Hepatocyte (in vitro differentiated cells): ENCODE data around the gene MMP15. TPM values are rescaled to one million over a fixed set of nuclear protein-coding genes. Genes with fewer than 3 reads are reported as not detected.

Source experiments
- DNase-seq: peaks from one replicate; pipeline ENCODE4 v3.0.0-alpha.2; 2016; ENCODE audit warnings: low spot score
- H2AFZ ChIP-seq: fragments of 200-600 bp; sonication (generic); 2 replicates; pipeline ENCODE4 v1.6.0; 2016; ENCODE audit warnings: antibody characterized with exemption, mild to moderate bottlenecking
- H3K27ac ChIP-seq: fragments of 200-600 bp; sonication (generic); 2 replicates; pipeline ENCODE4 v1.5.1; 2016; ENCODE audit warnings: mild to moderate bottlenecking
- H3K27me3 ChIP-seq: fragments of 200-600 bp; sonication (generic); 2 replicates; pipeline ENCODE4 v1.6.1; 2016
- H3K36me3 ChIP-seq: fragments of 200-600 bp; sonication (generic); replicated peaks from 2 replicates; pipeline ENCODE4 v1.5.1; 2016; ENCODE audit warnings: low read depth; ENCODE audit not compliant: insufficient read depth
- H3K4me1 ChIP-seq: fragments of 200-600 bp; sonication (generic); 2 replicates; pipeline ENCODE4 v1.5.1; 2016; ENCODE audit warnings: mild to moderate bottlenecking, moderate library complexity; ENCODE audit not compliant: insufficient read depth
- H3K4me2 ChIP-seq: fragments of 200-600 bp; sonication (generic); 2 replicates; pipeline ENCODE4 v1.6.0; 2016
- H3K4me3 ChIP-seq: fragments of 200-600 bp; sonication (generic); 2 replicates; pipeline ENCODE4 v1.5.1; 2016; ENCODE audit warnings: mild to moderate bottlenecking
- H3K79me2 ChIP-seq: fragments of 200-600 bp; sonication (generic); 2 replicates; pipeline ENCODE4 v1.6.0; 2017; ENCODE audit warnings: mild to moderate bottlenecking
- H3K9me2 ChIP-seq: fragments of 200-600 bp; sonication (generic); replicated peaks from 2 replicates; pipeline ENCODE4 v1.6.0; 2017; ENCODE audit warnings: mild to moderate bottlenecking; ENCODE audit not compliant: insufficient read depth
- H3K9me3 ChIP-seq: fragments of 200-600 bp; sonication (generic); 2 replicates; pipeline ENCODE4 v1.5.1; 2016; ENCODE audit warnings: low read depth, mild to moderate bottlenecking
- H4K20me1 ChIP-seq: fragments of 200-600 bp; sonication (generic); 2 replicates; pipeline ENCODE4 v1.6.0; 2016; ENCODE audit warnings: mild to moderate bottlenecking; ENCODE audit not compliant: insufficient read depth, poor library complexity, severe bottlenecking
- CTCF ChIP-seq: fragments of 200-600 bp; sonication (generic); IDR thresholded peaks from 2 replicates; pipeline ENCODE4 v1.5.1; 2016; ENCODE audit warnings: antibody characterized with exemption, mild to moderate bottlenecking; ENCODE audit not compliant: poor library complexity
- EZH2 ChIP-seq: fragments of 200-600 bp; sonication (generic); IDR thresholded peaks from 2 replicates; pipeline ENCODE4 v1.6.1; 2016; ENCODE audit warnings: antibody characterized with exemption, mild to moderate bottlenecking, borderline replicate concordance
- EZH2phosphoT487 ChIP-seq: fragments of 200-600 bp; sonication (generic); IDR thresholded peaks from one replicate; pipeline ENCODE4 v1.6.1; 2018; ENCODE audit warnings: antibody characterized with exemption, mild to moderate bottlenecking, low read depth, moderate library complexity; ENCODE audit not compliant: unreplicated experiment, severe bottlenecking
- WGBS: methylation state at CpG from one replicate; pipeline ENCODE4 v1.1.6; 2016; ENCODE audit warnings: low lambda C conversion rate; ENCODE audit errors: missing lambda C conversion rate; 5-methylcytosine and 5-hydroxymethylcytosine counted together
- polyA plus RNA-seq: library from polyadenylated mRNA; unstranded; fragments of >200 nt; fragmentation: Nextera tagmentation; extraction: Ambion mirVana; gene quantifications from 2 replicates; pipeline ENCODE4 v1.2.1, GENCODE V29; 2016
- total RNA-seq: library from RNA; depleted of rRNA; stranded (reverse); fragments of >200 nt; gene quantifications from 2 replicates; pipeline ENCODE4 v1.2.3, GENCODE V29; 2014

MMP15 gene
- total and polyA plus RNA-seq, 2 experiments from 2014 or later: 39.0 to 56.1 TPM

DNA sequence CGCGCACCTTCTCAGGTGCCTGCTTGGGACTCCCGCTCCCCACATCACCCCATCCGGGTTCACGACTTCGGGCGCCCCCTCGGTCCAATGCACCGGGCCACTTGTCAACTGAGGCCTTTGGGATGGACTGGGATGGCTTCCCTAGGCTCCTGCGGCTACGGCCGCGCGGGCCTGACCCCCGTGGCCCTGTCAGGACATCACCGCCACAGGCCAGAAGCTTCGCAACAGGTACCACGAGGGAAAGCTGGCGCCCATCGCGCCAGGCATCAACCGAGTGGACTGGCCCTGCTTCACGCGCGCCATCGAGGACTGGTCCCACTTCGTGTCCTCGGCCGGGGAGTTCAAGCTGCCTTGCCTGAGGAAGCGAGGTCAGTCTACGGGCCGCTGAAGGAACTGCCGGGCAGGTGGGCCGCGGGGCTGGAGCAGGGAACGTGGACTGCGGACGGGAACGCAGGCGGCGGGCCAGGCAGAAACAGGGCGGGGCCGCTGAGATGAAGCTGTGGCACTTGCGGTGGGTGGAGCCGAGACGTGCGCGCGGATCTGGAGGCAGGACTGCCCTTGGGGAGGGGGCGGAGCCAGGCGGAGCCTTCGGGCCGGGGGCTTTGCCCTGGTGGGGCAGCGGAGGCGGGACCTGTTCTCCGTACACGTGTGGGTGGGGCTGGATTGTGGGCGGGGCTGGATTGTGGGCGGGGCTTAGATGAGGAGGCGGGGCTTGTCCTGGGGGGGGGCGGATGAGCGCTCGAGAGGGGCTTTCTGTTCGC, 40.9 kb upstream of the MMP15 start:
- Histone ChIP-seq H3K4me3 (peak overlapping the region; percentile 60), H2AFZ (peak overlapping the region; percentile 87), H3K36me3 (no peaks in the 10 kb centered on the region), H3K27ac (no peak overlapping the region), H3K79me2 (no peaks in the 10 kb centered on the region), H3K4me1 (peaks cover 11% of the 10 kb centered on the region), H3K9me2 (no peaks in the 10 kb centered on the region), H4K20me1 (no peaks in the 10 kb centered on the region), H3K4me2 (peak overlapping the region; percentile 93), H3K27me3 (no peaks in the 10 kb centered on the region), H3K9me3 (no peaks in the 10 kb centered on the region)
- TF ChIP-seq CTCF: no peak
- no peak for TF ChIP-seq EZH2phosphoT487
- no peak for TF ChIP-seq EZH2
- WGBS: 17% methylated on average over 48 of the region's 64 CpGs
- peak; percentile 94 for DNase-seq

GRCh38 chr16:57985204-57986181, 40.1 kb upstream of the MMP15 start:
- peak overlapping the region; percentile 60 for H3K4me3 ChIP-seq
- no peaks in the 10 kb centered on the region for H3K27me3 ChIP-seq
- no peaks in the 10 kb centered on the region for H3K9me2 ChIP-seq
- no peaks in the 10 kb centered on the region for H4K20me1 ChIP-seq
- H3K36me3 ChIP-seq: no peaks in the 10 kb centered on the region
- H3K9me3 ChIP-seq: no peaks in the 10 kb centered on the region
- peaks cover 11% of the 10 kb centered on the region for H3K4me1 ChIP-seq
- no peak for TF ChIP-seq EZH2
- TF ChIP-seq EZH2phosphoT487: no peak
- TF ChIP-seq CTCF: no peak
- H3K27ac ChIP-seq: no peak overlapping the region
- DNase-seq: peak; percentile 47
- peak overlapping the region; percentile 87 for H2AFZ ChIP-seq
- H3K79me2 ChIP-seq: no peaks in the 10 kb centered on the region
- 6% methylated on average over 36 of the region's 62 CpGs for WGBS
- H3K4me2 ChIP-seq: peak overlapping the region; percentile 93

GRCh38 chr16:57986196-57986595, 39.4 kb upstream of the MMP15 start:
- Histone ChIP-seq H3K4me1 (peaks cover 11% of the 10 kb centered on the region), H4K20me1 (no peaks in the 10 kb centered on the region), H3K79me2 (no peaks in the 10 kb centered on the region), H3K9me2 (no peaks in the 10 kb centered on the region), H3K4me3 (no peak overlapping the region), H3K9me3 (no peaks in the 10 kb centered on the region), H3K27ac (no peak overlapping the region), H3K36me3 (no peaks in the 10 kb centered on the region), H2AFZ (peak overlapping the region; percentile 87), H3K4me2 (peak overlapping the region; percentile 93), H3K27me3 (no peaks in the 10 kb centered on the region)
- TF ChIP-seq EZH2phosphoT487: no peak
- no peak for TF ChIP-seq EZH2
- TF ChIP-seq CTCF: no peak
- WGBS: 40% methylated on average over 8 of the region's 9 CpGs
- no peak for DNase-seq
